HepG2 (cell line): ENCODE results near the gene FAM229B. TPM values are rescaled to one million over a fixed set of nuclear protein-coding genes. Genes with fewer than 3 reads are reported as not detected.

Source experiments
- FOXP4 ChIP-seq: sonication (generic); formaldehyde crosslinking; IDR thresholded peaks from 2 replicates; pipeline ENCODE4 v1.4.0; 2020; ENCODE audit warnings: missing genetic modification reagents
- NFIB ChIP-seq: sonication (generic); formaldehyde crosslinking; IDR thresholded peaks from 2 replicates; pipeline ENCODE4 v1.9.0; 2021; ENCODE audit warnings: missing genetic modification reagents, mild to moderate bottlenecking, borderline replicate concordance
- NFRKB ChIP-seq: fragments of 450-650 bp; IDR thresholded peaks from 2 replicates; pipeline ENCODE4 v1.6.1; 2017
- PRDM15 ChIP-seq: sonication (generic); formaldehyde crosslinking; IDR thresholded peaks from 2 replicates; pipeline ENCODE4 v1.4.0; 2020; ENCODE audit warnings: missing genetic modification reagents
- RAD51 ChIP-seq: fragments of 450-650 bp; IDR thresholded peaks from 2 replicates; pipeline ENCODE4 v1.6.1; 2016; ENCODE audit warnings: borderline replicate concordance
- RFXAP ChIP-seq: sonication (generic); formaldehyde crosslinking; IDR thresholded peaks from 2 replicates; pipeline ENCODE4 v1.4.0; 2020; ENCODE audit warnings: missing genetic modification reagents, borderline replicate concordance
- SMAD1 ChIP-seq: sonication (generic); formaldehyde crosslinking; IDR thresholded peaks from 2 replicates; pipeline ENCODE4 v1.4.0; 2020; ENCODE audit warnings: missing genetic modification reagents, low read depth, mild to moderate bottlenecking, borderline replicate concordance
- SRSF4 ChIP-seq: fragments of 200-400 bp; formaldehyde crosslinking; IDR thresholded peaks from one replicate; pipeline ENCODE4 v1.6.1; 2018; ENCODE audit warnings: mild to moderate bottlenecking, low read depth, low read length, moderate library complexity; ENCODE audit not compliant: poor library complexity, severe bottlenecking
- UBTF ChIP-seq: sonication (generic); formaldehyde crosslinking; IDR thresholded peaks from 2 replicates; pipeline ENCODE4 v1.4.0; 2020; ENCODE audit warnings: mild to moderate bottlenecking, missing genetic modification reagents
- ZBTB39 ChIP-seq: sonication (generic); formaldehyde crosslinking; IDR thresholded peaks from 2 replicates; pipeline ENCODE4 v1.5.0; 2020; ENCODE audit warnings: missing genetic modification reagents
- ZFP1 ChIP-seq: IDR thresholded peaks from 2 replicates; pipeline ENCODE4 v1.6.1; 2016
- ZMAT3 ChIP-seq: sonication (generic); formaldehyde crosslinking; conservative IDR thresholded peaks from 2 replicates; pipeline ENCODE4 v1.7.0; 2021; ENCODE audit warnings: missing genetic modification reagents
- ZNF484 ChIP-seq: sonication (generic); formaldehyde crosslinking; IDR thresholded peaks from 2 replicates; pipeline ENCODE4 v1.5.1; 2020; ENCODE audit warnings: mild to moderate bottlenecking, low read depth, missing genetic modification reagents, borderline replicate concordance
- ZSCAN25 ChIP-seq: sonication (generic); formaldehyde crosslinking; IDR thresholded peaks from 2 replicates; pipeline ENCODE4 v1.8.0; 2022; ENCODE audit warnings: mild to moderate bottlenecking, missing genetic modification reagents
- ZXDC ChIP-seq: sonication (generic); formaldehyde crosslinking; IDR thresholded peaks from 2 replicates; pipeline ENCODE4 v1.5.0; 2020; ENCODE audit warnings: mild to moderate bottlenecking, missing genetic modification reagents
- polyA plus RNA-seq, 8 experiments: library from polyadenylated mRNA; depleted of rRNA in 3 of 8; stranded (reverse) in 7 of 8; unstranded in 1 of 8; fragments of >200 nt; fragmentation: Illumina TruSeq in 4 of 8; extraction: Trizol in 4 of 8; gene quantifications; 2 replicates each; pipeline versions ENCODE4 v1.2.1 to v1.2.3, GENCODE V29; 2011 to 2016; ENCODE audit warnings: low read depth in 4 of 8, missing spikeins in 1 of 8, mixed read lengths in 1 of 8; ENCODE audit not compliant: insufficient read depth in 1 of 8
- total RNA-seq, 5 experiments: library from RNA; depleted of rRNA; stranded (reverse); fragments of >200 nt; fragmentation: Illumina TruSeq; extraction: Trizol; gene quantifications; 2 replicates each; pipeline ENCODE4 v1.2.3, GENCODE V29; 2016; ENCODE audit warnings: low read depth in 1 of 5

The FAM229B gene
- total and polyA plus RNA-seq, 2 of the 13 experiments (the other 11 are each of a cell fraction or from before 2014, with no cell fraction given), result 11.3 to 19.5 TPM

- no peak; the same call in 1 of the 2 replicates for TF ChIP-seq FOXP4 (CRISPR knock-in tag)
- no peak for TF ChIP-seq ZFP1 (CRISPR knock-in tag)
- peak; percentile 96 for TF ChIP-seq ZMAT3 (CRISPR knock-in tag)
- no peak for TF ChIP-seq PRDM15
- TF ChIP-seq RFXAP (CRISPR knock-in tag), result peak; percentile 57; the same call in 1 of the 2 replicates
- 0 out of 2 replicates have a peak, but pooled peaks have one; percentile 74 for TF ChIP-seq SMAD1 (CRISPR knock-in tag)
- TF ChIP-seq RAD51, result no peak
- no peak for TF ChIP-seq ZNF484
- TF ChIP-seq NFRKB, result no peak
- TF ChIP-seq ZBTB39, result no peak; the same call in 1 of the 2 replicates
- no peak for TF ChIP-seq SRSF4
- TF ChIP-seq NFIB (CRISPR knock-in tag), result no peak
- TF ChIP-seq ZSCAN25, result peak; percentile 59; the same call in 1 of the 2 replicates
- peak; percentile 94 for TF ChIP-seq UBTF (CRISPR knock-in tag)
- TF ChIP-seq ZXDC, result 0 out of 2 replicates have a peak, but pooled peaks have one; percentile 48
Observed at GRCh38 chr6:112087136-112087911, at the start of gene FAM229B, which contains the start of gene TUBE1 (continued).
